Measurements from ENCODE around the gene CSK.
"Not testable (repeated sequence)": the region's sequence is repeated elsewhere in the genome, so short reads cannot be mapped to it uniquely, and the experiment has no call there.

CSK gene

DNA sequence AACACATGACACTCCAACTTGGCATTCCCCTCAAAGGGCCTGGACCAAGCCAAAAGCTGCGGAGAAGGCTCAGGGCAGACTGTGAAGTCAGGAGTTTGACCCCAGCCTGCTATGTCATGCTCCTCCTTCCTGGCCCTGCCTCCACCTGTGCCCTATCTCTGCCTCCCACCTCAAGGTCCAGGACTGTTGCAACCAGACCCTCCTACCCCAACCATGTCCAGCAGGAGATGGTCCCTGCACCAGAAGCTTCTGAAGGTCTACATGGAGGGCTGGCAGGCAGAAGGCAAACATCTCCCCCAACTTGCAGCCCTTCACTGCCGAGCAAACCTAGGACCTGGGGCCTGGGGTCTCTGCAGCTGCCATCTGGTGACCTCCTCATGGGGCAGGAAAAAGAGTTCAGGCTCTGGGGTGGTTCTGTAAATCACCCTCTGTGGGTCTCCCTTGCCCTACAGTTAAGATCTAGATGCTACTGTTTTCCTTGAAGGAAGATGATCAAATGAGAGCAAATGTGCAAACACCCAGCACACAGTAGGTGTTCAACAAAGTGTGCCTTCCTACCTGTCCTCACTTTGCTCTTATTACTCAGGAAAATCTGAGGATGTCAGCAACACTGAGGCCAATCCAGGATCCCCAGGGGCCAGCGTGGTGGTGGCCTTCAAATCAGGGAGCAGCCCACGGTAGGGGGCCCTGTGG is 11.5 kb upstream of the CSK start:
- no peak for DNase-seq (ENCODE audit: low read depth in 3 of 3, low spot score in 1 of 3)

DNA sequence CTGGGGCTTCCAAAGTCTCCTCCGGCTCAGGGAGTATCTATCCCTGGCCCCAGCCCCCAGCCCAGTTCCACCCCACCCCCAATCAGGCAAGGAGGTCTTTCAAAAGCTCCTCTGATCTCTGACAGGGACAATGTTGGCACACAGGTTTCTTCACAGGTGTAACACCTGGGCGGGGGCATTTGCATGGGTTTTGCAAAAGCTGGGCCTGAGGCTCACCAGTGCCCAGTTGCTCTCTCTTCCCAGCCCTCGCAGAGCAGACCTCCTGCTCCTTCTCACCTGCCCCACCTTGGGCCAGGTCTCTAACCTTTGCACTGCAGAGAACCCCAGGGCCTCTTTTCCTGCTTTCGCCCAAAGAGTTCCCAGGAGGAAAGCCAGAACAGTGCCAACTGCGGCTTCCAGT is 8.6 kb upstream of the CSK start:
- DNase-seq (ENCODE audit: low read depth in 3 of 3, low spot score in 1 of 3): no peak

DNA sequence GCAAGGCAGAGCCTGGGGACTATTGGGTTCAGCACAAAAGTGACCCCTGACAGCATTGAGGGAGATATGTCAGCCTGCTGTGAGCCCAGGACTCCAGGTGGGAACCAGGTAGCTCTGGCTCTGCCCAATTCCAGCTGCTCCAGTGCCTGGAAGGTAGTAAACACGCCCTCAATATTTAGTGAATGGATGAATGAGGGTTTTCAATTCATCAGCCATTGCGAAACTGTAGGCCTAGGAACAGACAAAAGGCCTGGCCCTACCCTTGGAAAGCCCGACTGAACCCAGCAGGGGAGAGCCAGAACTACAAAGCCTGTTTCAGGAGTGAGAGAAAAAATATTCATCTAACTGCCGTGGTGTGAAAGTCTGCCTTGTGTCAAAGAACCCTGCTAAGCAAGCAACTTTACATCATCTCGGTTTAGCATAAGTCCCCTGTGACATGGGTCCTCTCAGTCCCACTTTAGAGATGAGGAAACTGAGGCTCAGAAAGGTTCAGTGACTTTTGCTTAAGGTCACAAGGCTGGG is 8.1 kb upstream of the CSK start:
- no peak for DNase-seq (ENCODE audit: low read depth in 3 of 3, low spot score in 1 of 3)

GRCh38 chr15:74775132-74775562 is 6.7 kb upstream of the CSK start:
- no peak for DNase-seq (ENCODE audit: low read depth in 3 of 3, low spot score in 1 of 3)

DNA sequence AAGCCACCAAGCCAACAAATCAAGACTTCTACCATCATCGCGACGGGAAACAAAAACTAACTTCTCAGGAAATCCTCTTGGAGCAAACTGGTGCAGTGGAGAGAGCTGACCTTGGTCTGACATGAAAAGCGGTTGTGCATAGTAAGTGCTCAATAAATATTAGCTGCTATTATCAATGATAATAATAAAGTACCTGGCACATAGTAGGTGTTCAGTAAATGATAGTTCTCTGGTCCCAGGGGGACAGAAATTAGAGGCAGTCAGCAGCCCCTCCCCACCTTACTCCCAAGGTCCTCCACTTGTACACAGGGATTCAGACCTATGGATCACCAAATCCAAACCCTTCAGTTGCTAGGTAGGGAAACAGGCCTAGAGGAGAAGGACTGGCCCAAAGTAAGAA is 6.0 kb upstream of the CSK start:
- no peak for DNase-seq (ENCODE audit: low read depth in 3 of 3, low spot score in 1 of 3)

GRCh38 chr15:74776821-74777768 is 4.8 kb upstream of the CSK start:
- DNase-seq (ENCODE audit: low read depth in 3 of 3, low spot score in 1 of 3): no peak

GRCh38 chr15:74777769-74778598 is 3.9 kb upstream of the CSK start:
- DNase-seq (ENCODE audit: low read depth in 3 of 3, low spot score in 1 of 3): no peak

DNA sequence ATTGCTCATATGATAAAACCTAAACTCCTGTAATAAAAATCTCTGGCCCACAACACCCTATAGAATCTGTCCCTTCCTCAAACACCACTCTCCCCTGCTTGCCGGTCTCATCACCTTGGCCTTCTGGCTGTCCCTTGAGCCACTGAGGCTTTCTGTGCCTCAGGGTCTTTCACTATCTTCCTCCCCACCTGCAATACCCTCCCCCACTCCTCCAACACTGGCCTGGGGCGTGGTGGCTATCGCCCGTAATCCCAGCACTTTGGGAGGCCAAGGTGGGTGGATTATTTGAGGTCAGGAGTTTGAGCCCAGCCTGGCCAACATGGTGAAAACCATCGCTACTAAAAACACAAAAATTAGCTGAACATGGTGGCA is 3.3 kb upstream of the CSK start:
- DNase-seq (ENCODE audit: low read depth in 3 of 3, low spot score in 1 of 3): no peak

GRCh38 chr15:74779162-74779648 is 2.7 kb upstream of the CSK start:
- DNase-seq (ENCODE audit: low read depth in 3 of 3, low spot score in 1 of 3): no peak

DNA sequence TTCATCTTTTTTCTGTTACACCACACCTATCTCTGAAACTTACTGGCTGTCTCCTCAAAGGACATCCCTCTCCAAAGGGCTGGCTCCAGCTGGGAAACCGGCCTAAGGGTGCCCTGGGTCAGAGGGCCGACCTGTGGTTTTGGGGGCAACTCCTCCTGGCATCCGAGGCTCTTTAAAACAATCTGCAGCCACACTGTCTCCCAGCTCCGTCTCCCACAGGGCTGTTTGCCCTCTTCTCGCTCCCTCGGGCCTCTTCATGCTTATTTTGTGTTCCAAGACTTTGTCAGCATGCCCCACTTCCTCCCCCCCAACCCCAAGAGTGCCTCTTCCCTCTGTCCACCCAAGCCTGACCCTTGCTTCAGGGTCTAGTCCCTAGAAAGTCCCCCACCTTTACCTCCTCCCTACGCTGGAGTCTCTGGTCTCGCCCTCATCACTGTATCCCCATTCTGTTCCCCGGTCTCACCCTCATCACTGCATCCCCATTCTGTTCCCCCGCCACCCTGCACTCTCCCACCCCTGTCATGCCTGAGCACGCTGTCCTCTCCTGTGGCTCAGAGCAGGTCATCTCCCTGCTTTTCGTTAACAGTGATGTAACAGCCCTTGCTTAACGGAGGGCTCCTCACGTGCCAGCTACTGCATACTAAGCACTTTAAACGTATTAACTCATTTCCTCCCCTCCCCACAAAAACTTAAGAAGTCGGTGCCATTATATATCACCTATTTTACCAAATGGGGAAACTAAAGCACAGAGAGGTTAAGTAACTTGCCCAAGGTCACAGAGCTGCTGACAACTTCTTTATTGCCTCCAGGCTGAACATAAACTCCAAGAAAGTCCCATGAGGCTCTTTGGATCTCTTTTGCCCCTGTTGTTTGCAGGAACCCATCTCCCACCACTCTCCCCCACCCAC is 1.1 kb upstream of the CSK start:
- DNase-seq (ENCODE audit: low read depth in 3 of 3, low spot score in 1 of 3): no peak

DNA sequence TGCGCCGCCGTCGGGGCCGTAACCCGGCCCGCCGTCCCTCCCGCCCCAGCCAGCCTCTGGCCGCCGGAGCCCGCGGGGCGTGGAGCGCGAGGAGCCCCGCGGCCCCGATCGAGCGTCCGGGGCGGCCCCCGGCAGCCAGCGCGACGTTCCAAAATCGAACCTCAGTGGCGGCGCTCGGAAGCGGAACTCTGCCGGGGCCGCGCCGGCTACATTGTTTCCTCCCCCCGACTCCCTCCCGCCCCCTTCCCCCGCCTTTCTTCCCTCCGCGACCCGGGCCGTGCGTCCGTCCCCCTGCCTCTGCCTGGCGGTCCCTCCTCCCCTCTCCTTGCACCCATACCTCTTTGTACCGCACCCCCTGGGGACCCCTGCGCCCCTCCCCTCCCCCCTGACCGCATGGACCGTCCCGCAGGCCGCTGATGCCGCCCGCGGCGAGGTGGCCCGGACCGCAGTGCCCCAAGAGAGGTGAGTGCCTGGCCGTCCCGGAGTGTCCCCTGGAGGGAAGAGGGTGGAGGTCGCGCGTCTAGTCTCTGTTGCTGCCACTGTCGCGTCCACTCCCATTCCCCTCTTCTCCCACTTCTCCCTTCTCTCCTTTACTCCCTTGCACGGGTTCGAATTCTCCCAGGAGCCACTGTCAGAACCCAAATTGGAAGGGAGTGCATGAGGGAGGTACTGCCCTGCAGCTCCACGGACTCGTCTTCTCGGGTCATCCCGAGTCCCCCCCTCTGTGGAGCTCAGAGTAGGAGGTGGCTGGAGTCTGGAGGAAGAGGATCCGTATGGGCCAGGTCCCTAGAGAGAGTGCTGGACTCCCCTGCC is 585 bp downstream of the CSK start:
- DNase-seq (ENCODE audit: low read depth in 3 of 3, low spot score in 1 of 3): no peak

DNA sequence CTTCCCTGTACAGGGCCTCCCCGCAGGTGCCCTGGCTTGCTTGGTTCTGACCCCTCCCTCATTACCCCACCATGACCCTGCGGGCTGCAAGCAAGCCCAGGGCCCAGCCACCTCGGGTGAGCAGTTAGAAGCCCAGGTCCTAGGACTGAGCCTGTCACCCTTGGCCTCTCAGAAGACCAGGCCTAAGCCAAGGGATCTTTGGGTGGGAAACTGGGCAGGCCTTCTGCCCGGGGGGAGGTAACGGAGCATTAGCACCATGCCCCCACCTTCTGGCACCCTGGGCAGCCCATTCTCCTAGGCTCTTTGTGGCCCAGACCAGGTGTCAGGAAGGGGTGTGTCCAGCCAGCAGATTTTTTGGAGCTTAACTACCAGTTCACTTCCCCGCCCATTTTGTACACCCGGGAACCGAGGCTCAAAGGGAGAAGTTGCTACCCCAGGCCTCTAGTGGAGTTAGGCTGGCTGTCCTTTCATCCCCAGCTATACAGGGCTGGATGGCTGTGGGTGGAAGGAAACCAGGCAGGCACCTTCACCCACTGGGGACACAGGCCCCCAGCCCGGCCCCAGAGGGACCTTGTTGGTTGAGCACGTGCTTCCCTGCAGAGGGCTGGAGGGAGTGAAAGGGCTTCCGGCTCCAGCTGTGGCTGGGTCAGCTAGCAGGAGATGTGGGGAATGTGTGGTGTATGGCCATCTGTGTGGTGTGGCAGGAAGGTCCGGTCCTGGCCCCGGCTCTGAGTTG is 1.4 kb downstream of the CSK start:
- no peak for DNase-seq (ENCODE audit: low read depth in 3 of 3, low spot score in 1 of 3)

- no peak for DNase-seq (ENCODE audit: low read depth in 3 of 3, low spot score in 1 of 3)
These were observed 1.9 kb downstream of the CSK start for GRCh38 chr15:74783808-74784175.

DNA sequence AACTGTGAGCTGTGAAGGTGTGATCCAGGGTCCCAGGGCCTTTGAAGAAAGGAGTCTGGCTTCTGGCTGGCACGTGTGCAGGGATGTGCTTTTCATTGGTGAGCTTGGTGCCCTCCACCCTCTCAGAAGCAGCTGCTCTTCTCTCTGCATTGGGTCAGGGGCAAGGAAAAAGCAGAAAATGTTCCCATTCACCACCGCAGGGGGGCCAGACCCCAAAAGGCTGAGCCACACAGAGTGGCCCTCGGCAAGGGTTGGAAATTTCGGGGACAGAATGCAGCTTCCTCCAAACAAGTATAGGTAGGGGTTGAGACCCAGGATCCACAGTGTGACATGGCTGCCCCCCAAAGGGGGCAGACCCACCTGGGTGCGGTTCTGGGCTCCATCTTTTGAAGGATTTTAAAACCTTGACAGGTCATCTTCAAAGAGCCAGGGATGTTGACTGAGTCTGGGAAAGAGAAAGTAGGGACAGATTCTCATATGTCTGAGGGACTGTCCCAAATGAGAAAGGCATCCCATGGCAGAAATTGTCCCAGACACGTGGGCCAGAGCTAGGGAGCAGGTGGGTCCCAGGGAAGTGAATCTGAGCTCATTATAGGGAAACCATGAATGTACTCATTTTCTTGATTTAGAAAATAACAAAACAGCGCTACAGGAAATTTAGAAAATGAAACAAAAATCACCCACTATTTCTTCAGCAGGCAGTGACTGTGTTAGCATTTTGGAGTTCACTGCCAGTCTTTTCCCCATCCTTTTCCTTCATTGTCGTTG is 2.7 kb downstream of the CSK start:
- DNase-seq (ENCODE audit: low read depth in 3 of 3, low spot score in 1 of 3): no peak

GRCh38 chr15:74785194-74786032 is 3.5 kb downstream of the CSK start:
- no peak for DNase-seq (ENCODE audit: low read depth in 3 of 3, low spot score in 1 of 3)

DNA sequence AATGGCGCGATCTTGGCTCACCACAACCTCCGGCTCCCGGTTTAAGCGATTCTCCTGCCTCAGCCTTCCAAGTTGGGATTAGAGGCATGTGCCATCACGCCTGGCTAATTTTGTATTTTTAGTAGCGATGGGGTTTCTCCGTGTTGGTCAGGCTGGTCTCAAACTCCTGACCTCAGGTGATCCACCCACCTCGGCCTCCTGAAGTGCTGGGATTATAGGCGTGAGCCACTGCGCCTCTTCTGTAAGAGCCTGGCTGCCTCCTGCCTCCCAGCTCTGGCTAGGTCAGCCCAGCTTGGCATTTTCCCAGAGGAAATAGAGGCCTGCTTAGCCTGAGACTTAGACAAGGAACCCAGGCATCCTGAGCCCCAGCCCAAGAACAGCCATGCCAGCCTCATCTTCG is 4.2 kb downstream of the CSK start:
- DNase-seq (ENCODE audit: low read depth in 3 of 3, low spot score in 1 of 3): not testable (repeated sequence)

GRCh38 chr15:74786551-74787165 is 4.8 kb downstream of the CSK start:
- DNase-seq (ENCODE audit: low read depth in 3 of 3, low spot score in 1 of 3): no peak

Data from stimulated activated CD4-positive, alpha-beta T cell treated with anti-CD3 and anti-CD28 coated beads, TNF-alpha, amount 100 ng/mL, for 1 hour (primary cell).